Skin of body (tissue), 2 donors: Measurements from ENCODE around the gene GSAP. TPM values are rescaled to one million over a fixed set of nuclear protein-coding genes. Genes with fewer than 3 reads are reported as not detected.

Experiments
- DNase-seq: peaks from one replicate; lab custom pipeline; 2025; lab: John Stamatoyannopoulos, UW
- total RNA-seq: library from RNA; depleted of rRNA; stranded (reverse); fragments of >200 nt; gene quantifications from one replicate; pipeline ENCODE4 v1.2.3, GENCODE V29; 2014

Gene GSAP
- total RNA-seq, 1 donor from 2014 or later, result 7.4 TPM

GRCh38 chr7:77439572-77439971 lies 23.4 kb upstream of the GSAP start:
- no peak for DNase-seq

DNA sequence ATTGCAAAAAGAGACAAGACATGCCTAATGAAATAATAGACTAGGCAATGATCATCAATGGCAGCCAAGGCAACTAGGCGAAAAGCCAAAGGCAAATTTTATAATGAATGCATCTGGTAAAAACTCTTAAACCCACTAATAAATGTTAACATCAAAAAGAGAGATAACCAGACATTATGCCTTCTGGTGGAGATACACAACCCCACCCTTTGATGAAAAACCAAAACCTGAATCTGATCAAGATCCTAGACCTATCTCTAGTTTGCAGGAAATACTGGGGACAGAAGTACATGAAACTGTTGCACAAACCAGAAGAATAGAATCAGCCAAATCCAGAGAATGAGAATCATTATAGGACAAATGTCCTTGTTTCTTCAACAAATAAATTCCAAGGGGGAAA lies 22.0 kb upstream of the GSAP start:
- no peak for DNase-seq

DNA sequence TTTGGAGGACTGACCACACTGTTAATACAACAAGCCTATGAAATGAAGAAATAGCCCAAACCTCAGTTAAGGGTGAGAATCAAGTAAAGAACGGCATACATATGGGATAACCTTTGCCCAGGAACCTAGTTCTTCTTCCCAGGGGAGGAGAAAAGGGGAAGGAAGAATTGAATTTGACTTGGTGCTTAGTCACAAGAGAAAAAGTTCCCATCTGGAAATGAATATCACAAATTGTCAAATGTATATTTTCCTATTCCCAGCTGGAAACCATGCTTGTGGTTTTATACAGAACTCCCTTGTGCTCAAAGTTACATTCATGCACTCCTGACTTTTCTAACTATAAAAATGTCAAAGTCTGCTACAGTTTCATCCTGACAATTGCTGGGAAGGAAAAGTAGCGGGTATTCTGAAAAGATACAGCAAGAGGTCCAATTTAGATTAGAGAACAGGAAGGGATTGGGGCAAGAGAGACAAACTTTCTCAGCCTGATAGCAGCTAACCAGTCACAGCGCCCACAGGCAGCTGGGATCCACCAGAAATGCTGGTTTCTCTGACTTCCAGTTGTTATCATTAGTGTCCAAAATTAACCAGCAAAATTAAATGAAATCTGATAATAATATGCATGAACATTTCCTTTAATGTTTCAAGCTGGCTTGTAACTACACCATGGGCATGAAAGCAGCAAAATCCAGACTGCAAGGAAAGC lies 18.6 kb upstream of the GSAP start:
- DNase-seq, result peak; percentile 47

- no peak for DNase-seq
Observed at GRCh38 chr7:77433901-77434300, 17.8 kb upstream of the GSAP start.

- no peak for DNase-seq
Observed at GRCh38 chr7:77430927-77431326, 14.8 kb upstream of the GSAP start.

- DNase-seq, result no peak
Observed at GRCh38 chr7:77428777-77429231, 12.7 kb upstream of the GSAP start.

GRCh38 chr7:77427996-77428603 lies 12.0 kb upstream of the GSAP start:
- no peak for DNase-seq

DNA sequence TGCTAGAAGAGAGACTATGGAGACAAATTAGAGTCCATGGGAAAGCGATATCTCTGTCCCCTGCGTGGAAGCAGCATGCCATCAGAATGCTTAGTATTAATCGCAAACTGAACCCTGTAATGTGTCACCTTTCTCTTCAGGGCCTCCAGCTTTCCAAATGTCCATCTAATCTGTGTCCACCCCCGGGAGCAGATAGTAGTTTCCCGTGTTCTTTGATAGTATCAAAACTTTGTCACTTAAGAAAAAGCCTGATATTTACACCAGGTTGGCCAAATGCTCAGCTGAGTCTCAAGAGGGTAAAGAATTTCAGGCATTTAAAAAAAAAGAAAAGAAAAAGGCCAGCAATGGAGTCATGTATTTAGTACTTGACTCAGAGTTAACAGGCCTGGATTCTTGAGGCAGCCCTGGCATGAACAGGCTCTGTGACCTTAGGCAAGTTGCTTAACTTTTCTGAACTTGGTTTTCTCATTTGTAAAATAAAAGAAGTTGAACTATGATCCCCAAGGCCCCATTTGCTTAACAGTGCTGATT lies 10.4 kb upstream of the GSAP start:
- DNase-seq, result no peak

DNA sequence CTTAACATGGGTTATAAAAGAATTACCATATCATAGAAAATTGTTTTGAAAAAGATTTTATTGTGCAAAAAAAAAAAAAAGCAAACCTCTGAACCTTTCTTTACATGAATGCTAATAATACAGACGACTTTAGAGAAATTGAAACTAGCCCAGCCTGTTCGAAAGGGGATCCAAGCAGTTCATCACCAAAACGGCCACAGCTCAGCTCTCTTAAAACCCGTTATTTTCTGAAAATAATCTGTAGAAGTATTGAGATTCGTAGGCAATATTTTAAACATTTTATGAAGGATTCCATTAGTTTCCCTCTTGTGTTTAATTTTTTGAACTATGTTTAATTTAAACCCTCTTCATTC lies 9.9 kb upstream of the GSAP start:
- DNase-seq, result no peak

DNA sequence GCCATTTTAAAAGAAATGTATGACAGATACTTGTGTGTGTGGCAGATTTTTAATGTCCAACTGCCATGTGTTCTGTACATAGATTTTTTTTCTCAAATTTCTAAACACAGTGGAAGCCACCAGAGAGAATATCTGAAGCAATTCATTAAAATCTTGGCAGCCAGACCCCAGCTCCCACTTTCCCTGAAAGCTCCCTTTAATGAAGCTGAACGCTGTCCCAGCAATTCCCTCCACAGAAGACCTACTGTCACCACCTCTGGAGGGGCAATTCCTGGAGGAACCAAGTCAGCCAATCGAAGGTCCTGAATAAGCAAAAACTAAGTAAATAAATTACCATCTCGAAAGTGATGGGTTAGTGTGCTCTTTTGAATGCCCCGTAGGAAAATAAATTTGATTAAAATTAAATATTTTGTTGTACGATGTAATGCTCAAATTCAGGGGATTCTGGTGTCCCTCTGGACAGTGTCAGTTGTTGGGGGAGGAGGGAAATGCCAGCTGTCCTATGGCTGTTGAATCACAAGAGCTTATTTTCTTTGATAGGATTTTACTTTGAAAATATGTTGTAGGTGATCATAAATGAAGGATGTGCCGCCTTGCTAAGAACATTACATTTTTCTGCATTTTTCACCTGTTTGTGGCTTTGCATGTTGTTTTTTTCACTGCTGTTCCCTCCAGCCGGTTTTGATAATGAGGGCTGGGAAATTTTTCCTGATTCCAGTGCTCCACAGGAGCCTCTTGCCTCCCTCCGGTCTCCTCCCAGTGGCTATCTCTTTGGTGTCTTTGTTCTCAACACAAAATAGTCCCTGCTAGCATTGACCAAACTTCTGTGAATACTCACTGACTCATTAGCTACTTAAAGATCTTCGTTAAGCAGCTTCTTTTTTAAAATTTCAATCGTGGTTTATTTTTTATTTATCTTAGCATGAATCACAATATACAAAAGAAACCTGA lies 9.2 kb upstream of the GSAP start:
- no peak for DNase-seq

DNA sequence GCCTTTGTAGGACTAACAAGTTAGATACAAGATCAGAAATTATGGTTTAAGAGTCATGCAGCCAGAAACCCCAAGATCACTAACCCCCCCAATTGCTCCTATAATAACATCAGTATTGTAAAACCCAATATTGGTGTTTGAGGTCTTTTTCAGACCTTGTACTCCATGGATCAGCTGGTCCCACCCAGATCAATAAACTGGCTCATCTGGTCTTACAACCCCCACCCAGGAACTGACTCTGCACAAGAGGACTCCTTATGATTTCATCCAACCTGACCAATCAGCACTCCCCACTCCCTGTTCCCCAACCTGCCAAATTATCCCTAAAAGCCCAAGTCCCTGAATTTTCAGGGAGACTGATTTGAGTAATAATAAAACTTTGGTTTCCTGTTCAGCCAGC lies 6.4 kb upstream of the GSAP start:
- no peak for DNase-seq

GRCh38 chr7:77420986-77421672 lies 5.0 kb upstream of the GSAP start:
- DNase-seq, result no peak

DNA sequence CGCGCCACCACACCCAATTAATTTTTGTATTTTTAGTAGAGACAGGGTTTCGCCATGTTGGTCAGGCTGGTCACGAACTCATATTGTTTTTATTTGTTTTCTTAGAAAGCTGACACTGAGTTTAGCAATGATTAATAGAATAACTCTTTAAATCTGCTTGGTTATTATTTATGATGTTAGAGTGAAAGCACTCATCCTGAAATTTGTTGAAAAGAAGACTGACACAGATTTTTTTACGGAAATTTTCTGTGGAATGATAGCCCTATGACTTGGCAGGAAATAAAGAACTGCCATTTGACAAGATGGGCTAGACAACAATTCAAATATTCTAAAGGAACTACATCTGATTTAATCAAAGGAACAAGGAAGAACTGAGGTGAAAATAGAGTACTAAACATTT lies 4.3 kb upstream of the GSAP start:
- DNase-seq, result no peak

DNA sequence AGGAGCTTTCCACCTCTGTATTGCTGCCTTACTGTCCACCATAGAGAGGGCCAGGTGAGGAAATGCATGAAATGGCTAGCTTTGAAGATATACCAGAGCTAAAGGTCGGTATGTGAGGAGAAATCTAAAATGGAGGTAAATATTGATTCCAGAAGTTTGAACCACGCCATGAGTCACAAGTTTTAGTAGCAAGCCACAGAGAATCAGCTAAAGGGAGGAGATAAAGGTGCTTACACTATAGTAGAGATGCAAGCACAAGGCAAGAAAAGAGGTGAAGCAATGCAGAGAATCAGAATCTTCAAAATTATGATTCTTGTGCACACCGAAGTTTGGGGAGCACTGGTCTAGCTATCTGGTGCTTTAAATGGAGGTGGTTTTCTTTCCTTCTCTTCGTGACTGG lies 3.0 kb upstream of the GSAP start:
- no peak for DNase-seq

DNA sequence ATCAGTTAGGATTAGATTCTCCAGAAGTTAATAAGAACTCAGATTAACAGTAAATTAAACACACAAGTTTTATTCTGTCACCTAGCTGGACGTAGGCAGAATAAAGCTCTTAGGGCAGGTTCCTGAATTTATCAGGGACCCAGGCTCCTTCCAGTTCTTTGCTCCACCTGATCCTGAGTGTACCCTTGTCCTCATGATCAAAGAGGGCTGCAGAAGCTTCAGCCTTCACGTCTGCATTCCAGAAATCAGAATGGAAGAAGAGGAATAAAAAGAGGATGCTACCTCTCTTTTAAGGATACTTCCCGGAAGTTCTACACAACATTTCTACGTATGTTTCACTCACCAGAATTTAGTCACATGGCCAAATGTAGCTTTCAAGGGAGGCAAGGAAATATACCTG lies 1.7 kb upstream of the GSAP start:
- no peak for DNase-seq

- no peak for DNase-seq
Observed at GRCh38 chr7:77416621-77417371, 647 bp upstream of the GSAP start.

- no peak for DNase-seq
Observed at GRCh38 chr7:77415476-77415822, 700 bp downstream of the GSAP start.

GRCh38 chr7:77413861-77414424 lies 2.2 kb downstream of the GSAP start:
- DNase-seq, result no peak

DNA sequence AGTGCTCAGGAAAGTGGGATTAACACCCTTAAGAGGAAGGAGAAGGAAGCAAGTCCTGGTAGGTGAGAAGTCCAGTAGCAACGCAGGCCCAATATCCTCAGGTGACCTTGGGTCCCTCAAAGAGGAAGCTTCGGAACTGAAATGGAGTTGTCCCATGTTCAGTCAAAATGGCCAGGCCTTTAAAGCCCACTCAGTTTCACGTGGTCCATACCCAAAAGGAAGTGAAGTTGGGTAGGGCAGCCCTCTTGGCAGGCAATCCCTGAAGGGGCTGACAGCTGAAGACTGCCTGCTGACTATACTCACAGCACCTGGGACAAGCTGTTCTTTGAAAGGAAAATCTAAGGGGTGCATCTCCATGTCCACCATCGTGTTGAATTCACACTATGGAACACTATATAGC lies 3.0 kb downstream of the GSAP start:
- DNase-seq, result no peak

DNA sequence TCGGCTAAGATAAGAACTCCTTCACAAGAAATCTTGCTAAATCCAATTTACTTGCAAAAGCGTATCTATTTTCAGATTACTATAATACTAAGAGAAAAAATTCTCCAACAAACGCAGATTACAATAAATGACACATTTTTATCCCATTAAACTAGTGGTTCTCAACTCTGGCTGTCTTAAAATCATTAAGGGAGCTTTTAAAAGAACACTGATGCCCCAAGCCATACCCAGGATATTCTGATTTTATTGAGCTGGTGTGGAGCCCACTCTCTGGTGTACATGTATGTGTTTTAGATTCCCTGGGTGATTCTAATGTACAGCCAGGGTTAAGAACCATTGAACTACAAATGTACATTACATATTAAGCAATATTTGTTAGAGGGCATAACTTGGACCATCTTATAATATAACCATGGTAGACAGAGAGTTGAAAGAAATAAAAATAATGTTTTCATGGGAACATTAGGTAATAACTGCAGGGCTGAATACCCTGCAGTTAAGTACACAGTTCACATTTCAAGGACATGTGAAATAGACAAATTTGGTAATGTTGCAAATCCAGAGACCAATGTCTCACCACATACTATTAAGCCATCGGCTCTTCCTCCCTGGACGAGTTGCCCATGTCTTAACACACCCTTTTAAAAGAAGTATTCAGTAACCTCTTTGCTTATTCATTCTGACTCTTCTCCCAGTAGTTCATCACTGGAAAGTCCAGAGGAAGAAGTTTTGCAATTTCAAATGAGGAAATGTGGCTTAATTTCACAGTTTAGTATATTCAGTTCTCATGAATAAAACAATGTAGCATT lies 6.2 kb downstream of the GSAP start:
- DNase-seq, result no peak
